Liver (tissue), 9 donors: ENCODE results near the gene DIAPH2. TPM values are rescaled to one million over a fixed set of nuclear protein-coding genes. Genes with fewer than 3 reads are reported as not detected.

ENCODE experiments used
- DNase-seq: peaks from one replicate; pipeline ENCODE4 v3.0.0-alpha.2; 2017; ENCODE audit warnings: low spot score
- H3K27ac ChIP-seq, 2 donors: one replicate each; pipeline ENCODE4 v1.7.0; 2013; ENCODE audit warnings: inconsistent platforms in 2 of 2, low read length in 2 of 2, control low read depth in 1 of 2, low read depth in 1 of 2, mild to moderate bottlenecking in 1 of 2
- H3K27me3 ChIP-seq, 4 donors: one replicate each; pipeline versions ENCODE4 v1.6.1 to v1.7.0; 2013; ENCODE audit warnings: low read length in 3 of 4, inconsistent platforms in 1 of 4, mild to moderate bottlenecking in 1 of 4, moderate library complexity in 1 of 4; ENCODE audit not compliant: control insufficient read depth in 4 of 4, insufficient read depth in 4 of 4
- H3K36me3 ChIP-seq, 4 donors: one replicate each; pipeline versions ENCODE4 v1.6.1 to v1.7.0; 2013; ENCODE audit warnings: low read length in 3 of 4, mild to moderate bottlenecking in 3 of 4, low read depth in 1 of 4, moderate library complexity in 1 of 4; ENCODE audit not compliant: control insufficient read depth in 4 of 4, insufficient read depth in 3 of 4
- H3K4me1 ChIP-seq, 4 donors: one replicate each; pipeline versions ENCODE4 v1.6.1 to v1.7.0; 2013; ENCODE audit warnings: low read length in 3 of 4, mild to moderate bottlenecking in 3 of 4, moderate library complexity in 1 of 4; ENCODE audit not compliant: control insufficient read depth in 4 of 4, insufficient read depth in 4 of 4
- H3K4me3 ChIP-seq, 3 donors: one replicate each; pipeline versions ENCODE4 v1.6.1 to v1.7.0; 2013; ENCODE audit warnings: low read length in 3 of 3, control low read depth in 1 of 3, low read depth in 1 of 3, mild to moderate bottlenecking in 1 of 3
- H3K9ac ChIP-seq, 2 donors: one replicate each; pipeline ENCODE4 v1.7.0; 2013; ENCODE audit warnings: low read length in 2 of 2, mild to moderate bottlenecking in 2 of 2, moderate library complexity in 2 of 2, control low read depth in 1 of 2, low read depth in 1 of 2
- H3K9me3 ChIP-seq, 4 donors: one replicate each; pipeline versions ENCODE4 v1.6.1 to v1.7.0; 2013; ENCODE audit warnings: low read length in 3 of 4; ENCODE audit not compliant: control insufficient read depth in 4 of 4
- CTCF ChIP-seq: fragments of 150-350 bp; IDR thresholded peaks from 2 replicates; pipeline ENCODE4 v1.5.1; 2017; ENCODE audit warnings: improper control_type of control experiment, low read depth, low read length; ENCODE audit not compliant: missing input control
- EGR1 ChIP-seq, 2 donors: IDR thresholded peaks; 2 replicates each; pipeline ENCODE4 v1.6.1; 2016 to 2018; ENCODE audit warnings: antibody characterized with exemption in 2 of 2, low read depth in 2 of 2
- FOXA1 ChIP-seq: IDR thresholded peaks from 2 replicates; pipeline ENCODE4 v1.6.1; 2016; ENCODE audit warnings: antibody characterized with exemption
- FOXA2 ChIP-seq: IDR thresholded peaks from 2 replicates; pipeline ENCODE4 v1.6.1; 2016; ENCODE audit warnings: antibody characterized with exemption
- HNF4G ChIP-seq: IDR thresholded peaks from 2 replicates; pipeline ENCODE4 v1.6.1; 2016; ENCODE audit warnings: antibody characterized with exemption
- JUND ChIP-seq, 2 donors: IDR thresholded peaks; 2 replicates each; pipeline ENCODE4 v1.6.1; 2016; ENCODE audit warnings: antibody characterized with exemption in 2 of 2
- NR2F2 ChIP-seq: IDR thresholded peaks from 2 replicates; pipeline ENCODE4 v1.6.1; 2016; ENCODE audit warnings: antibody characterized with exemption
- RAD21 ChIP-seq, 2 donors: IDR thresholded peaks; 2 replicates each; pipeline ENCODE4 v1.6.1; 2016; ENCODE audit warnings: antibody characterized with exemption in 2 of 2, mild to moderate bottlenecking in 2 of 2
- REST ChIP-seq: IDR thresholded peaks from 2 replicates; pipeline ENCODE4 v1.6.1; 2016; ENCODE audit warnings: antibody characterized with exemption, mild to moderate bottlenecking
- SP1 ChIP-seq: IDR thresholded peaks from 2 replicates; pipeline ENCODE4 v1.6.1; 2018; ENCODE audit warnings: antibody characterized with exemption, mild to moderate bottlenecking
- YY1 ChIP-seq: IDR thresholded peaks from 2 replicates; pipeline ENCODE4 v1.6.1; 2016; ENCODE audit warnings: antibody characterized with exemption, mild to moderate bottlenecking
- ZBTB33 ChIP-seq: IDR thresholded peaks from 2 replicates; pipeline ENCODE4 v1.6.1; 2016; ENCODE audit warnings: antibody characterized with exemption
- WGBS: extraction: QIAGEN DNeasy Blood & Tissue Kit; methylation state at CpG from one replicate; pipeline ENCODE4 v1.1.7; 2013; 5-methylcytosine and 5-hydroxymethylcytosine counted together
- polyA plus RNA-seq, 2 donors: library from polyadenylated mRNA; stranded (reverse) in 1 of 2; unstranded in 1 of 2; fragments of 200-250 nt in 1 of 2; fragments of >200 nt in 1 of 2; fragmentation: Nextera tagmentation in 1 of 2; extraction: Ambion mirVana in 1 of 2; gene quantifications; one replicate each; pipeline versions ENCODE4 v1.2.1 to v1.2.3, GENCODE V29; 2013 to 2015
- total RNA-seq, 2 donors: library from RNA; depleted of rRNA; stranded (reverse); fragments of >200 nt; gene quantifications; one replicate each; pipeline ENCODE4 v1.2.3, GENCODE V29; 2014
- donor health status: healthy.
- donor health status: healthy.
- donor health status: healthy.
- donor health status: healthy.
- donor health status: healthy.

Gene DIAPH2
- total and polyA plus RNA-seq, 4 donors: 2.7 to 16.6 (median 5.3) TPM

DNA sequence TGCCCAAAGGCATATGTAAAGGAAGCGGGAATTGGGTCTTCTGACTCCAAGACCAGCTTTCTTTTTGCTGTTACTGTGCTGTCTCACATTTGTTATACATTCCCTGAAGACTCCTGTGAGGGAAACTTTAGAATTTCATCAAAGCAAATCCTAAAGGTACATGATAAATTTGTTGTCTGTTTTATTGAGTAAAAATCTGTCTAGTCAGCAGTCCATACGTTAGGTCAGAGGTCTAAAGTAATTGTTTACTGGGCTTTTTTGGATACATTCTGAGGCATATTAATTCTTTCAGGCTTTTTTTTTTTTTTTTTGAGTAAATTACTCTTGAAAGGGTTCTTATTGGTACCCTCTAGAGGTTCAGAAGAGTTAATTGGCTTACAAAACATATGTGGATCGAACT, 546.3 kb downstream of the DIAPH2 start (continued):
- TF ChIP-seq REST (no peak), FOXA1 (no peak), NR2F2 (no peak), CTCF (no peak), HNF4G (no peak)

DNA sequence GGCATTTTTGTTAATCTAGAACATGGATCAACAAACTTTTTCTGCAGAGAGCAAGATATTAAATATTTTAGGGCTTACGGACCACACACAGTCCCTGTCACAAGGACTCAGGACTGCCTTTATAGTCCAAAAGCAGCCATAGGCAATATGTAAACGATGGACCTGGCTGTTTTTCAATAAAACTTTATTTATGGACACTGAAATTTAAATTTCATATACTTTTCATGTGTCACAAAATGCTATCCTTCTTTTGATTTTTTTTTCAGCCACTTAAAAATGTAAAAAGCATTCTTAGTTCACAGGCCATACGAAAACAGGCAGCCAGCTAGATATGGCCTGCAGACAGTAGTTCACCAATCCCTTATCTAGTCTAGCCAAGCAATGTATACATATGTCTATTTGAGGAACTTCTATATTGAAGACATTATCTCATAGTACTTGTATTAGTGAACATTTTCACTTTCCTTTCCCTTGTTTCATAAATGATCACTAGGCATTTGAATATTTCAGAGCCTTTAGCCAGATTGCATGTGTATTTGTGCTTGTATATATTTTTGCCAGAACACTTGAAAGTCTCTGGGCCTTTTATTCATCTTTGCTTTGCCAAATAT, 549.9 kb downstream of the DIAPH2 start:
- no peak for TF ChIP-seq SP1
- no peak for TF ChIP-seq HNF4G
- no peak for TF ChIP-seq RAD21 (IDR thresholded peaks at IDR 0.05)
- TF ChIP-seq FOXA1: no peak
- no peak for TF ChIP-seq FOXA2

GRCh38 chrX:97238632-97239031, 554.0 kb downstream of the DIAPH2 start:
- Histone ChIP-seq H3K4me1 (no peaks in the 10 kb centered on the region), H3K9me3 (no peaks in the 10 kb centered on the region), H3K27me3 (no peaks in the 10 kb centered on the region), H3K9ac (no peak overlapping the region), H3K27ac (no peak overlapping the region), H3K4me3 (no peak overlapping the region), H3K36me3 (no peaks in the 10 kb centered on the region)
- TF ChIP-seq FOXA2 (no peak), YY1 (no peak), JUND (IDR thresholded peaks at IDR 0.05) (no peak), SP1 (no peak), EGR1 (IDR thresholded peaks at IDR 0.05; ENCODE audit: low read depth in 2 of 2) (no peak), REST (no peak), ZBTB33 (no peak), RAD21 (IDR thresholded peaks at IDR 0.05) (no peak)
- WGBS: 90% methylated on average over 5 of the region's 5 CpGs
- DNase-seq: no peak

More for the DNA sequence above, 549.9 kb downstream of the DIAPH2 start:
- Histone ChIP-seq H3K27ac (no peak overlapping the region), H3K9ac (no peak overlapping the region), H3K4me3 (no peak overlapping the region), H3K36me3 (no peaks in the 10 kb centered on the region), H3K4me1 (no peaks in the 10 kb centered on the region), H3K27me3 (no peaks in the 10 kb centered on the region), H3K9me3 (no peaks in the 10 kb centered on the region)
- DNase-seq: no peak
- WGBS: 98% methylated on average over 3 of the region's 3 CpGs
